Measurements from ENCODE around the gene RXRA. TPM values are rescaled to one million over a fixed set of nuclear protein-coding genes. Genes with fewer than 3 reads are reported as not detected.

The RXRA gene
- total and polyA plus RNA-seq, 2 of the 13 experiments (the other 11 are each of a cell fraction or from before 2014, with no cell fraction given) = 18.9 to 29.2 TPM

DNA sequence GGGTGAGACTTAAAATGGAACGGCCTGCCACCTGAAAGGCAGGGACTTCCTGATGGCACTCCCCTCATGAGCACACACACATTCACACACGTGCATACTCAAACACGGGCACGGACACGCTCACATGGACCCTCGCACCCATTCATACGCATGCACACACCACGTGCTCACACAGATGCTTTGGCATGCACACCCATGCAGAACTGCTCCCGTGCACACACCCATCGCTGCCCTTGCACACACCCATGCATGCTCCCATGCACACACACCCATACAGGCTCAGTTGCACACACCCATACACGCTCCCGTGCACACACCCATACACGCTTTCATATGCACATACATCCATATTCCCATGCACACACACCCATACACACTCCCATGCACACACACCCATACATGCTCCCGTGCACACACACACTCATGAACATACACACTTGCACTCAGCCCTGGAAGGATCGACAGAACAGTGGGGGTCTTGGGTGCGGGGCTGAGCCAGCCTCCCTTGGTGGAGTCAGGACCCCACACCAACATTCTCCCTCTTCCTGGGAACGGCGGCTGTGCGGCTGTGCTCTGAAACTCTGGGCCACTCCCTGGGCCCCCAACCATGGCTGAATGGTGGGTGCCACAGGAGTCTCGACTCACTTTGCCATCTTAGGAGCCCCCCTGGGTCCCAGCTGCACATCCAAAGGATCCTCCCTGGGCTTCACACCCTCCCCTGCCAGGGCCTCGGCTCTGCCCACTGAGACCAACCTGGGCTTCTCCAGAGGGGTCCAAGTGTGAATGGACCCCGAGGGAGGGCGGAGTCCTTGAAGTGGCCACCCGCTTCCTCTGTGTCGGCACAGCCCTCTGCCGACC lies 115.2 kb downstream of the RXRA start (continued):
- TF ChIP-seq KDM2A (CRISPR knock-in tag; IDR thresholded peaks at IDR 0.05; ENCODE audit: borderline replicate concordance, low read depth) = peak; percentile 81
- TF ChIP-seq, protein P1, sequence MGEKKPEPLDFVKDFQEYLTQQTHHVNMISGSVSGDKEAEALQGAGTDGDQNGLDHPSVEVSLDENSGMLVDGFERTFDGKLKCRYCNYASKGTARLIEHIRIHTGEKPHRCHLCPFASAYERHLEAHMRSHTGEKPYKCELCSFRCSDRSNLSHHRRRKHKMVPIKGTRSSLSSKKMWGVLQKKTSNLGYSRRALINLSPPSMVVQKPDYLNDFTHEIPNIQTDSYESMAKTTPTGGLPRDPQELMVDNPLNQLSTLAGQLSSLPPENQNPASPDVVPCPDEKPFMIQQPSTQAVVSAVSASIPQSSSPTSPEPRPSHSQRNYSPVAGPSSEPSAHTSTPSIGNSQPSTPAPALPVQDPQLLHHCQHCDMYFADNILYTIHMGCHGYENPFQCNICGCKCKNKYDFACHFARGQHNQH (CRISPR knock-in tag; IDR thresholded peaks at IDR 0.05) = no peak
- no peak for TF ChIP-seq SCMH1 (CRISPR knock-in tag; IDR thresholded peaks at IDR 0.05; ENCODE audit: borderline replicate concordance)
- TF ChIP-seq EZH2 (conservative IDR thresholded peaks at IDR 0.05; ENCODE audit: low read depth, low read length) = no peak
- TF ChIP-seq SIX1 (CRISPR knock-in tag; IDR thresholded peaks at IDR 0.05; ENCODE audit: borderline replicate concordance) = no peak
- no peak for TF ChIP-seq ZBTB1 (CRISPR knock-in tag; IDR thresholded peaks at IDR 0.05; ENCODE audit: borderline replicate concordance)
- no peak for TF ChIP-seq SP2 (CRISPR knock-in tag; IDR thresholded peaks at IDR 0.05)
- 0 out of 2 replicates have a peak, but pooled peaks have one; percentile 17 for TF ChIP-seq ZBTB7A (CRISPR knock-in tag; IDR thresholded peaks at IDR 0.05)
- TF ChIP-seq NBN (conservative IDR thresholded peaks at IDR 0.05) = no peak
- TF ChIP-seq DNMT1 (CRISPR knock-in tag; IDR thresholded peaks at IDR 0.05) = no peak
- no peak for TF ChIP-seq RFX1 (IDR thresholded peaks at IDR 0.05)
- TF ChIP-seq, protein P2, sequence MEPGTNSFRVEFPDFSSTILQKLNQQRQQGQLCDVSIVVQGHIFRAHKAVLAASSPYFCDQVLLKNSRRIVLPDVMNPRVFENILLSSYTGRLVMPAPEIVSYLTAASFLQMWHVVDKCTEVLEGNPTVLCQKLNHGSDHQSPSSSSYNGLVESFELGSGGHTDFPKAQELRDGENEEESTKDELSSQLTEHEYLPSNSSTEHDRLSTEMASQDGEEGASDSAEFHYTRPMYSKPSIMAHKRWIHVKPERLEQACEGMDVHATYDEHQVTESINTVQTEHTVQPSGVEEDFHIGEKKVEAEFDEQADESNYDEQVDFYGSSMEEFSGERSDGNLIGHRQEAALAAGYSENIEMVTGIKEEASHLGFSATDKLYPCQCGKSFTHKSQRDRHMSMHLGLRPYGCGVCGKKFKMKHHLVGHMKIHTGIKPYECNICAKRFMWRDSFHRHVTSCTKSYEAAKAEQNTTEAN (CRISPR knock-in tag; conservative IDR thresholded peaks at IDR 0.05) = no peak
- TF ChIP-seq ZNF292 (CRISPR knock-in tag; IDR thresholded peaks at IDR 0.05; ENCODE audit: borderline replicate concordance, low read depth) = no peak
- no peak for TF ChIP-seq ZNF468 (CRISPR knock-in tag; IDR thresholded peaks at IDR 0.05)
- TF ChIP-seq ZNF274 (CRISPR knock-in tag; IDR thresholded peaks at IDR 0.05) = no peak
- no peak for TF ChIP-seq RFX3 (CRISPR knock-in tag; IDR thresholded peaks at IDR 0.05)
- TF ChIP-seq JUNB (CRISPR knock-in tag; IDR thresholded peaks at IDR 0.05; ENCODE audit: borderline replicate concordance) = no peak
- no peak for TF ChIP-seq RARG (CRISPR knock-in tag; IDR thresholded peaks at IDR 0.05; ENCODE audit: low read depth)
- no peak for TF ChIP-seq ZNF18 (CRISPR knock-in tag; IDR thresholded peaks at IDR 0.05; ENCODE audit: insufficient replicate concordance)
- no peak for TF ChIP-seq GATAD1 (CRISPR knock-in tag; IDR thresholded peaks at IDR 0.05)
- no peak for TF ChIP-seq YEATS4 (CRISPR knock-in tag; IDR thresholded peaks at IDR 0.05; ENCODE audit: borderline replicate concordance)
- no peak for TF ChIP-seq ZNF207 (IDR thresholded peaks at IDR 0.05; ENCODE audit: borderline replicate concordance)
- TF ChIP-seq MAX (IDR thresholded peaks at IDR 0.05) = 0 out of 2 replicates have a peak, but pooled peaks have one; percentile 30
- no peak for TF ChIP-seq GTF2F1 (IDR thresholded peaks at IDR 0.05; ENCODE audit: low read length)
- TF ChIP-seq BORCS8-MEF2B (CRISPR knock-in tag; IDR thresholded peaks at IDR 0.05) = 0 out of 2 replicates have a peak, but pooled peaks have one; percentile 5
- no peak for TF ChIP-seq ZNF660 (CRISPR knock-in tag; IDR thresholded peaks at IDR 0.05; ENCODE audit: borderline replicate concordance, low read depth)
- no peak for TF ChIP-seq ZNF841 (CRISPR knock-in tag; IDR thresholded peaks at IDR 0.05; ENCODE audit: borderline replicate concordance)
- TF ChIP-seq MEIS1 (CRISPR knock-in tag; IDR thresholded peaks at IDR 0.05; ENCODE audit: borderline replicate concordance) = no peak
